ENCODE data around the gene KCTD15.

Gene KCTD15

GRCh38 chr19:33771384-33772101, 25.1 kb upstream of the KCTD15 start:
- DNase-seq (ENCODE audit: low read depth in 1 of 2, low spot score in 1 of 2) = peak; percentile 35 to 53

GRCh38 chr19:33772102-33772857, 24.4 kb upstream of the KCTD15 start:
- no peak for DNase-seq (ENCODE audit: low read depth in 1 of 2, low spot score in 1 of 2)

GRCh38 chr19:33772858-33773180, 23.9 kb upstream of the KCTD15 start:
- DNase-seq (ENCODE audit: low read depth in 1 of 2, low spot score in 1 of 2) = no peak

- DNase-seq (ENCODE audit: low read depth in 1 of 2, low spot score in 1 of 2) = no peak
Observed at GRCh38 chr19:33773704-33774624, 22.7 kb upstream of the KCTD15 start.

GRCh38 chr19:33774751-33775150, 21.9 kb upstream of the KCTD15 start:
- no peak for DNase-seq (ENCODE audit: low read depth in 1 of 2, low spot score in 1 of 2)

GRCh38 chr19:33775731-33776487, 20.8 kb upstream of the KCTD15 start:
- DNase-seq (ENCODE audit: low read depth in 1 of 2, low spot score in 1 of 2) = no peak

- no peak for DNase-seq (ENCODE audit: low read depth in 1 of 2, low spot score in 1 of 2)
Observed at GRCh38 chr19:33777351-33777750, 19.3 kb upstream of the KCTD15 start.

- no peak for DNase-seq (ENCODE audit: low read depth in 1 of 2, low spot score in 1 of 2)
Observed at GRCh38 chr19:33777753-33778088, 18.9 kb upstream of the KCTD15 start.

- peak; percentile 71 to 87 for DNase-seq (ENCODE audit: low read depth in 1 of 2, low spot score in 1 of 2)
Observed at GRCh38 chr19:33778089-33778791, 18.4 kb upstream of the KCTD15 start.

GRCh38 chr19:33779849-33780248, 16.8 kb upstream of the KCTD15 start:
- no peak for DNase-seq (ENCODE audit: low read depth in 1 of 2, low spot score in 1 of 2)

GRCh38 chr19:33780251-33780650, 16.4 kb upstream of the KCTD15 start:
- no peak for DNase-seq (ENCODE audit: low read depth in 1 of 2, low spot score in 1 of 2)

GRCh38 chr19:33780746-33781145, 15.9 kb upstream of the KCTD15 start:
- DNase-seq (ENCODE audit: low read depth in 1 of 2, low spot score in 1 of 2) = no peak

GRCh38 chr19:33781415-33781935, 15.2 kb upstream of the KCTD15 start:
- no peak for DNase-seq (ENCODE audit: low read depth in 1 of 2, low spot score in 1 of 2)

GRCh38 chr19:33781996-33782395, 14.7 kb upstream of the KCTD15 start:
- DNase-seq (ENCODE audit: low read depth in 1 of 2, low spot score in 1 of 2) = no peak

- DNase-seq (ENCODE audit: low read depth in 1 of 2, low spot score in 1 of 2) = no peak
Observed at GRCh38 chr19:33784432-33784831, 12.2 kb upstream of the KCTD15 start.

GRCh38 chr19:33785795-33786194, 10.9 kb upstream of the KCTD15 start:
- no peak for DNase-seq (ENCODE audit: low read depth in 1 of 2, low spot score in 1 of 2)

GRCh38 chr19:33788676-33789075, 8.0 kb upstream of the KCTD15 start:
- no peak for DNase-seq (ENCODE audit: low read depth in 1 of 2, low spot score in 1 of 2)

- no peak for DNase-seq (ENCODE audit: low read depth in 1 of 2, low spot score in 1 of 2)
Observed at GRCh38 chr19:33789344-33789743, 7.3 kb upstream of the KCTD15 start.

GRCh38 chr19:33794683-33795369, 1.8 kb upstream of the KCTD15 start:
- DNase-seq (ENCODE audit: low read depth in 1 of 2, low spot score in 1 of 2) = no peak
